Nucleus accumbens (tissue), 56 donors: Measurements from ENCODE around the gene MBLAC1.

ENCODE experiments used
- DNase-seq, 56 donors: peaks; one replicate each; lab custom pipeline; 2025; lab: John Stamatoyannopoulos, UW

MBLAC1 gene

GRCh38 chr7:100166970-100167911 is 40.5 kb downstream of the MBLAC1 start:
- peak in 1 of 56 donors; percentile 18 for DNase-seq

- DNase-seq: no peak
Measured at GRCh38 chr7:100167912-100168323, 41.2 kb downstream of the MBLAC1 start.

GRCh38 chr7:100169147-100169850 is 42.5 kb downstream of the MBLAC1 start:
- DNase-seq: no peak

GRCh38 chr7:100170101-100170897 is 43.5 kb downstream of the MBLAC1 start:
- DNase-seq: no peak

DNA sequence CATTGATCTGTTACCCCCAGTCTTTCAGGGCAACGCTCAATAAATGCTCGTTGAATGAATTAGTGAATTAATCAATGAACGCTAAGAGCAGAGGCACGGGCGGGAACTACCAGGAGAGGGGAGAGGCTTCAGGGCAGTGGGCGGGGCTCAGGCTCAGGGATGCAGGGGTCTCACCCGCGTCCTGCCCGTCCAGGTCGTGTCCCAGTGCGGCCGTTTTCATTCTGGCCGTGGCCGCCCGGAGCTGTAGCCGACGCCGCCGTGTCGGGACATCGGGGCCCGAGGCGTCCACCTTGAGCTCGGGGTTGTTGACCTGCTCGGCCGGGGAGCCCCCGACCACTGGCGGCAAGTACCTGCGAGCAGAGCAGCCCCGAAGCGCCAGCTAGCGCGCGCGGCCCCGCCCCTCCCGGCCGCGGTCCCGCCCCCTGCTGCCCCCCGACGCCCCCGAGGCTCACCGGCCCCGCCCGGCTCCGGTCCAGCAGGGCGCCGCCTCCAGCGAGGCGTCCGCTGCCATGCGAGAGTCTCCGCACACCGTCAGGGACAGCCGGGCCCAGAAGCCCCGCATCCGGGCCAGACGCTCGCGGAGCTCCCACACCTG is 44.4 kb downstream of the MBLAC1 start:
- no peak for DNase-seq

DNA sequence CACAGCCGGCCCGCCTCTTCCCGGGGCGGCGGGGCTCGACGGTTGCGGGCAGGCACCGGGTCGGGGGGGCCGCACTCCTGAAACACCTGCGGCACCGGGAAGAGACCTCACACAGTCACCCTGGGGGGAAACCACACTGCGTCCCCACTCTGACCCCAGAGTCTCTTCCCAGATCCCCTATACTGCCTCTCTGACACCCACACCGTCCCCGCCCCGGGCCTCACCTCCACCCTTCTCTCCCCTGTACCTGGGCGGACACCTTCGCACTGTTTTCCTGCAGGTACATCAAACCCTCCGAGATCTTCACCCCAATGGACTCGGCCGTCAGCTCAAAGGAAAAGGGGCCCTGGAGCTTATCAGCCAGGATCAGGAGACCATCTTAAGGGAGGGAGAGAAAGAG is 45.1 kb downstream of the MBLAC1 start:
- DNase-seq: no peak

DNA sequence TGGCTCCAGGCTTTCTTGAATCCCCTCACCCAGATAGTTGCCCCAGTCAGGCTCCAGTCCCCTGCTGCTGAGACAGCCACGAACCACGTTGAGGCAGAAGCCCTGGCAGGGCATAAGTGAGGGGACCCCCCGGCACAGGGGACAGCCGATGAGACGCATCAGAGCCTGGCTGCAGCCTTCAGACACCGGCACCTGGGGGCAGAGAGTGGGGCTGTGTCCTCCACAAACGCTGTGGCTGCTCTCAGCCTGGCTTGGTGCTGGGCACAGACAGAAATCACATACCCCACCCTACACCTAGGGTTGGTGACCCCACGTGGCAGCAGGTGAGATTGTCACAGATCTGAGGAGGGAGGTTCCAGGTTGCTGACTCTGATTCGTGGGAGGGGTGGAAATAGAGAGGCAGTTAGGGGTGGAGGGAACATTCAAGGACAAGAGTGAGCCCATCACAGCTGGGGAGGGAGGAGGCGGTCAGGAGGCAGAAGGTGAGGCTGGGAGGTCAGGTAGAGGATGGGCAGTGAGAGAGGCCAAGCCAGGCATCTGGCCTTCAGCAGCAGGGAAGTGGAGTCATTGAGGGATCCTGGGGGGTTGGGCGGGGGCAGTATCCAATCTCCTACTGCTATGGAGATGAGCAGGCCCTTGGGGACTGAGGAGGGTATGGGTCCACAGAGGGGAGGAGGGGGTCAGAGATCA is 47.2 kb downstream of the MBLAC1 start:
- DNase-seq: no peak

- DNase-seq: no peak
Measured at GRCh38 chr7:100174582-100174981, 47.8 kb downstream of the MBLAC1 start.

- no peak for DNase-seq
Measured at GRCh38 chr7:100175296-100175935, 48.6 kb downstream of the MBLAC1 start.

GRCh38 chr7:100176096-100177044 is 49.6 kb downstream of the MBLAC1 start:
- no peak for DNase-seq

- DNase-seq: peak; percentile 44 to 94 (median 85)
Measured at GRCh38 chr7:100177045-100178001, 50.6 kb downstream of the MBLAC1 start, which contains the start of the genes GPC2 and STAG3. GPC2 (minus strand) TSS chr7:100177381; CDS start chr7:100177199, 182 bp downstream. STAG3 (plus strand) TSS chr7:100177918; CDS start chr7:100180557, 2,639 bp downstream.
